ENCODE results near the gene AFF4. TPM values are rescaled to one million over a fixed set of nuclear protein-coding genes. Genes with fewer than 3 reads are reported as not detected.

The AFF4 gene
- total and polyA plus RNA-seq, 10 of the 15 experiments (the other 5 are each of a cell fraction or from before 2014, with no cell fraction given) = 1.1 to 20.2 (median 10.4) TPM

GRCh38 chr5:132890817-132891216 lies 72.6 kb downstream of the AFF4 start (continued):
- no peak for TF ChIP-seq RELA (IDR thresholded peaks at IDR 0.05; ENCODE audit: borderline replicate concordance, partially characterized antibody)
- TF ChIP-seq RCOR1 (conservative IDR thresholded peaks at IDR 0.05; ENCODE audit: low read depth, low read length) = no peak

- ChIA-PET RAD21 (ENCODE audit: unreplicated experiment) (no interaction called here), POLR2A (interaction anchor here (0.5 to 0.6 kb wide), 2 partner anchors 8 to 43 kb away, joined by 3 to 4 read pairs; no protein-coding TSS in a partner anchor), CTCF (interaction anchor here (1.2 kb wide), 1 partner anchor 11 kb away, joined by 3 read pairs; no protein-coding TSS in a partner anchor), SMC1A (ENCODE audit: uncharacterized antibody, unreplicated experiment) (no interaction called here)
- in situ Hi-C loops (cut with MboI) = no loop called here
- Histone ChIP-seq H3K9me3 (replicated peaks; ENCODE audit: control insufficient read depth, insufficient read depth, low read length) (no peaks in the 10 kb centered on the region), H3K9ac (ENCODE audit: control insufficient read depth, insufficient read depth, low read length) (no peak overlapping the region), H2AFZ (ENCODE audit: control insufficient read depth, low read depth, low read length) (no peak overlapping the region), H3K4me2 (ENCODE audit: control insufficient read depth, insufficient read depth) (no peak overlapping the region), H4K20me1 (ENCODE audit: control insufficient read depth, insufficient read depth) (no peaks in the 10 kb centered on the region), H3K4me1 (ENCODE audit: control insufficient read depth, insufficient read depth, low read length) (no peaks in the 10 kb centered on the region), H3K36me3 (ENCODE audit: control insufficient read depth in 2 of 2, insufficient read depth in 2 of 2, low read length in 1 of 2) (peaks cover 4 to 14% of the 10 kb centered on the region in 2 experiments; a peak in 3 of 4 replicates), H3K27ac (ENCODE audit: control insufficient read depth, insufficient read depth) (no peak overlapping the region), H3K79me2 (ENCODE audit: control insufficient read depth, insufficient read depth, low read length) (no peaks in the 10 kb centered on the region), H3K27me3 (replicated peaks in 1 of 2; ENCODE audit: control insufficient read depth in 2 of 2, insufficient read depth in 2 of 2, low read length in 1 of 2) (no peaks in the 10 kb centered on the region), H3K4me3 (no peak overlapping the region)
- no peak for TF ChIP-seq ELK1 (IDR thresholded peaks at IDR 0.05; ENCODE audit: low read depth, low read length)
- DNase-seq (ENCODE audit: low read depth, low spot score) (no peak), ATAC-seq (no peak), FAIRE-seq (no peak)
- intact Hi-C loops (cut with micrococcal nuclease; ENCODE audit: unreplicated experiment) = loop anchor here (10.0 kb wide), 1 partner anchor 275 kb away; no protein-coding TSS in a partner anchor
- BruUV-seq (replicated peaks) = no TSS peak
Observed at GRCh38 chr5:132889501-132889900, 73.9 kb downstream of the AFF4 start.

GRCh38 chr5:132887283-132887682 lies 76.2 kb downstream of the AFF4 start:
- no peaks in the 10 kb centered on the region for H3K9me3 ChIP-seq (replicated peaks; ENCODE audit: control insufficient read depth, insufficient read depth, low read length)
- no peak overlapping the region for H3K27ac ChIP-seq (ENCODE audit: control insufficient read depth, insufficient read depth)
- H3K4me1 ChIP-seq (ENCODE audit: control insufficient read depth, insufficient read depth, low read length) = no peaks in the 10 kb centered on the region
- ChIA-PET RAD21 (ENCODE audit: unreplicated experiment) (no interaction called here), POLR2A (no interaction called here), CTCF (interaction anchor here (1.4 kb wide), 1 partner anchor 649 kb away, joined by 4 read pairs; no protein-coding TSS in a partner anchor), SMC1A (ENCODE audit: uncharacterized antibody, unreplicated experiment) (interaction anchor here (0.8 kb wide), 1 partner anchor 72 kb away, joined by 3 read pairs; no protein-coding TSS in a partner anchor)
- no peak overlapping the region for H2AFZ ChIP-seq (ENCODE audit: control insufficient read depth, low read depth, low read length)
- H3K36me3 ChIP-seq (ENCODE audit: control insufficient read depth in 2 of 2, insufficient read depth in 2 of 2, low read length in 1 of 2) = peaks cover 4 to 14% of the 10 kb centered on the region in 2 experiments; a peak in 3 of 4 replicates
- no peak overlapping the region for H3K4me2 ChIP-seq (ENCODE audit: control insufficient read depth, insufficient read depth)
- DNase-seq (ENCODE audit: low read depth, low spot score) = no peak
- in situ Hi-C loops (cut with MboI) (no loop called here), intact Hi-C loops (cut with micrococcal nuclease; ENCODE audit: unreplicated experiment) (loop anchor here (10.0 kb wide), 1 partner anchor 272 kb away; no protein-coding TSS in a partner anchor)
- FAIRE-seq = no peak
- BruUV-seq (replicated peaks) = no TSS peak
- H4K20me1 ChIP-seq (ENCODE audit: control insufficient read depth, insufficient read depth) = no peaks in the 10 kb centered on the region
- no peak for ATAC-seq
- no peaks in the 10 kb centered on the region for H3K27me3 ChIP-seq (replicated peaks in 1 of 2; ENCODE audit: control insufficient read depth in 2 of 2, insufficient read depth in 2 of 2, low read length in 1 of 2)
- H3K9ac ChIP-seq (ENCODE audit: control insufficient read depth, insufficient read depth, low read length) = no peak overlapping the region
- 0% methylated on average over 1 of the region's 1 CpG for WGBS (ENCODE audit: insufficient coverage, insufficient replicate concordance, low lambda C conversion rate, missing lambda C conversion rate)
- TF ChIP-seq FOXM1 (IDR thresholded peaks at IDR 0.05; ENCODE audit: low read depth, low read length) = no peak
- no peak for TF ChIP-seq KLF5 (IDR thresholded peaks at IDR 0.05; ENCODE audit: partially characterized antibody)
- no peaks in the 10 kb centered on the region for H3K79me2 ChIP-seq (ENCODE audit: control insufficient read depth, insufficient read depth, low read length)
- H3K4me3 ChIP-seq = no peak overlapping the region
